C4-2B (cell line): ENCODE results near the gene ZHX3.

Experiments used
- H3K27ac ChIP-seq: fragments of 450-650 bp; 2 replicates; pipeline ENCODE4 v1.5.1; 2017
- ZFX ChIP-seq: fragments of 450-650 bp; IDR thresholded peaks from 2 replicates; pipeline ENCODE4 v1.6.1; 2017
- TF ChIP-seq, protein P1 (sequence below): fragments of 450-650 bp; conservative IDR thresholded peaks from 2 replicates; pipeline ENCODE4 v1.5.1; 2017; ENCODE audit warnings: mild to moderate bottlenecking

The ZHX3 gene

GRCh38 chr20:41336711-41337492 is 19.4 kb upstream of the ZHX3 start:
- H3K27ac ChIP-seq: no peak overlapping the region
- no peak for TF ChIP-seq ZFX
- TF ChIP-seq, protein P1, sequence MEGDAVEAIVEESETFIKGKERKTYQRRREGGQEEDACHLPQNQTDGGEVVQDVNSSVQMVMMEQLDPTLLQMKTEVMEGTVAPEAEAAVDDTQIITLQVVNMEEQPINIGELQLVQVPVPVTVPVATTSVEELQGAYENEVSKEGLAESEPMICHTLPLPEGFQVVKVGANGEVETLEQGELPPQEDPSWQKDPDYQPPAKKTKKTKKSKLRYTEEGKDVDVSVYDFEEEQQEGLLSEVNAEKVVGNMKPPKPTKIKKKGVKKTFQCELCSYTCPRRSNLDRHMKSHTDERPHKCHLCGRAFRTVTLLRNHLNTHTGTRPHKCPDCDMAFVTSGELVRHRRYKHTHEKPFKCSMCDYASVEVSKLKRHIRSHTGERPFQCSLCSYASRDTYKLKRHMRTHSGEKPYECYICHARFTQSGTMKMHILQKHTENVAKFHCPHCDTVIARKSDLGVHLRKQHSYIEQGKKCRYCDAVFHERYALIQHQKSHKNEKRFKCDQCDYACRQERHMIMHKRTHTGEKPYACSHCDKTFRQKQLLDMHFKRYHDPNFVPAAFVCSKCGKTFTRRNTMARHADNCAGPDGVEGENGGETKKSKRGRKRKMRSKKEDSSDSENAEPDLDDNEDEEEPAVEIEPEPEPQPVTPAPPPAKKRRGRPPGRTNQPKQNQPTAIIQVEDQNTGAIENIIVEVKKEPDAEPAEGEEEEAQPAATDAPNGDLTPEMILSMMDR: no peak

DNA sequence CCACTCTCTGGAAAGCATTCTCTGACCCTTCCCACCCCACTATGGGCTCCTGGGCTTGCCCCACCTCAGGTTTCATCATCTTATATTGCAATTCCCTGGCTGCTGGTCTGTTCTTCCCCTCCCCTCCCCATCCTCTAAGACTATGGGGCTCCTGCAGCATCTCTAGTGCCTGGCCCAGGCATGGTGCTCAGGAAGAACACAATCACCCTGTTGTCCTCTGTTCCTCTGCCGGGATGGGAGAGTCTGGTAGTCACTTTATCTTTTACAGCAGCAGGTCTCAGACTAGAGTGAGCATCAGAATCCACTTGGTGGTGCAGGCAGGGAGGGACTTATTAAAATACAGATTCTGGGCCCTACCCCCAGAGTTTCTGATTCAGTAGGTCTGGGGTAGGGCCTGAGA is 18.1 kb upstream of the ZHX3 start:
- no peak for TF ChIP-seq ZFX
- TF ChIP-seq, protein P1: no peak
- H3K27ac ChIP-seq: no peak overlapping the region

DNA sequence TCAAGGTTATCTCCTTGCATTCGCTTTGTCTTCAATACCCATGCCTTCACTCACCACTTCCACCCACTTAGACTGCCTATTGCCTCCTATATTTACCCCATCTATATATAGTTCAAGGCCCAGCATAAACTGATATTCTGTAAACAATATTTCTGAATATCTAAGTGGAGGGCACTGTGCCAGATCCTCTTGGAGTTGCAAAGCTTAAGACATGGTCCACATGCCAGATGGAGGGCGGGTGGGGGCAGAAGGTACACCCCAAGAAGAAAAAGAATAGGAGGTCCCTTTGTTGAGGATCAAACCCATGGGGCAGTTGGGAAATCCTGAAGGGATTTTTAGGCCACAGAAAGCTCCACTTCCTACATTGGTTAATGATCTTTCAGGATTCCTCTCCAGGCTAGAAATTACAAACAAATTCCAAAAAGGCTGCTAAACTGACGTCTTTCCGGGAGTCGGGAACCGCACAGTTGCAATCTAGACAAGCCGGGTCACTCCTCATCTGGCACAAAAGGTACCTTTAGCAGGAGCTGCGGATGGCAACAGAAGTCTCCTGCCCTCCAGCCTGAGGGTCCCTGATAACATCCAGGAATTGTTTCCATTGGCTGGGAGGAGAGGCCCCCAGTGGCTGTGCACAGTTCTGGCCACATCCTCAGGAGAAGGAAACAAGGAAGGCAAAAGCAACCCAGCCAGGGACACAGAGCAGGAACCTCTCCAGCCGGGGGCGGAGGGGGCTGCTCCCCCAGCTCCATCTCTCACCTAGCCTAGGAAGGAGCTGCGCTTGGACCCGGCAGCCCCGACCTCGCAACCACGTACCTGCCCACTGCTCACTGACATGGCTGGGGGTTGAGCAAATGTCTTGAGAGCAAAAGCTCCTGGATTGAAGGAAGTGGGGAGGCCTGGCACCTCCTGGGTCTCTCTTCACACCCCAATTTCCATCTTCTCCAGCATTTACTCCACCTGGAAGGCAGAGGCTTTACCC is 17.2 kb upstream of the ZHX3 start:
- no peak overlapping the region for H3K27ac ChIP-seq
- TF ChIP-seq, protein P1: no peak
- no peak for TF ChIP-seq ZFX

GRCh38 chr20:41334036-41334435 is 16.5 kb upstream of the ZHX3 start:
- TF ChIP-seq ZFX: no peak
- TF ChIP-seq, protein P1: no peak
- H3K27ac ChIP-seq: no peak overlapping the region

GRCh38 chr20:41331731-41332130 is 14.2 kb upstream of the ZHX3 start:
- no peak overlapping the region for H3K27ac ChIP-seq
- TF ChIP-seq ZFX: no peak
- TF ChIP-seq, protein P1: no peak

DNA sequence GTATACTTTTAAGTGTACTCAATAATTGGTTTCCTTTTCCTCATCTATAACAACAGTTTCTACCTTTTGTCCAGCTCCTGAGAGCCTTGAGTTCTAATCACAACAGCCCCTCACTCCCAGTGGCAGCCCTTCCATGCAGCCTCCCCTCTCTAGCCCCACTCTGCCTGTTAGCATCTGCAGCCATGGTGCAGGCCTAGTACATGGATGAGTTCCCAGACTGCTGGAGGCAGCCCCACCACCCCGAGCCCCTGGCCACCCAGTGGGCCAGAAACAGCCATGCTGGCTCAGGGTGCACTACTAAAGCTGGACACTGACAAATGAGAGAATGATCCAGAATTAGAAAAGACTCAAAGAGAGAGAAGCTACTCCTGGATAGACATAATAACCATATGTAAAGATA is 13.4 kb upstream of the ZHX3 start:
- H3K27ac ChIP-seq: no peak overlapping the region
- TF ChIP-seq ZFX: no peak
- TF ChIP-seq, protein P1: no peak

GRCh38 chr20:41330343-41330720 is 12.8 kb upstream of the ZHX3 start:
- TF ChIP-seq, protein P1: no peak
- TF ChIP-seq ZFX: no peak
- no peak overlapping the region for H3K27ac ChIP-seq
